Activated naive CD4-positive, alpha-beta T cell treated with anti-CD3 and anti-CD28 coated beads for 36 hours (primary cell): ENCODE results near the gene B4GALT2. TPM values are rescaled to one million over a fixed set of nuclear protein-coding genes. Genes with fewer than 3 reads are reported as not detected.

Experiments
- CTCF ChIA-PET: fragments of 350-600 bp; sonication (Branson Sonifier 250); formaldehyde crosslinking; loops from one replicate; lab custom pipeline; 2021; ENCODE audit warnings: antibody characterized with exemption; lab: Charles Lee
- DNase-seq: peaks from one replicate; pipeline ENCODE4 v3.0.0-alpha.2; 2020
- H3K27ac Mint-ChIP-seq: one replicate; pipeline ENCODE4 v1.8.0; 2021; ENCODE audit warnings: mild to moderate bottlenecking, mixed read lengths
- H3K27me3 Mint-ChIP-seq: one replicate; pipeline ENCODE4 v1.8.0; 2021; ENCODE audit warnings: low read depth, mixed read lengths
- H3K36me3 Mint-ChIP-seq: one replicate; pipeline ENCODE4 v1.8.0; 2021; ENCODE audit warnings: low read depth, mixed read lengths
- H3K4me1 Mint-ChIP-seq: one replicate; pipeline ENCODE4 v1.8.0; 2021; ENCODE audit warnings: low read depth, mixed read lengths
- H3K4me3 Mint-ChIP-seq: one replicate; pipeline ENCODE4 v1.8.0; 2021; ENCODE audit warnings: mild to moderate bottlenecking, moderate library complexity, mixed read lengths
- H3K9me3 Mint-ChIP-seq: one replicate; pipeline ENCODE4 v1.8.0; 2021; ENCODE audit warnings: mixed read lengths
- intact Hi-C: fragments of 100-400 bp; cut with micrococcal nuclease; formaldehyde crosslinking; loops from one replicate; pipeline ENCODE4 v1.15.1; 2023
- total RNA-seq, 2 experiments: library from RNA; stranded (reverse); gene quantifications; one replicate each; pipeline ENCODE4 v1.2.3, GENCODE V29; 2021

Gene B4GALT2, protein sequence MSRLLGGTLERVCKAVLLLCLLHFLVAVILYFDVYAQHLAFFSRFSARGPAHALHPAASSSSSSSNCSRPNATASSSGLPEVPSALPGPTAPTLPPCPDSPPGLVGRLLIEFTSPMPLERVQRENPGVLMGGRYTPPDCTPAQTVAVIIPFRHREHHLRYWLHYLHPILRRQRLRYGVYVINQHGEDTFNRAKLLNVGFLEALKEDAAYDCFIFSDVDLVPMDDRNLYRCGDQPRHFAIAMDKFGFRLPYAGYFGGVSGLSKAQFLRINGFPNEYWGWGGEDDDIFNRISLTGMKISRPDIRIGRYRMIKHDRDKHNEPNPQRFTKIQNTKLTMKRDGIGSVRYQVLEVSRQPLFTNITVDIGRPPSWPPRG
- 10 to 100 TPM; 18.7 to 19.2 TPM for total RNA-seq

DNA sequence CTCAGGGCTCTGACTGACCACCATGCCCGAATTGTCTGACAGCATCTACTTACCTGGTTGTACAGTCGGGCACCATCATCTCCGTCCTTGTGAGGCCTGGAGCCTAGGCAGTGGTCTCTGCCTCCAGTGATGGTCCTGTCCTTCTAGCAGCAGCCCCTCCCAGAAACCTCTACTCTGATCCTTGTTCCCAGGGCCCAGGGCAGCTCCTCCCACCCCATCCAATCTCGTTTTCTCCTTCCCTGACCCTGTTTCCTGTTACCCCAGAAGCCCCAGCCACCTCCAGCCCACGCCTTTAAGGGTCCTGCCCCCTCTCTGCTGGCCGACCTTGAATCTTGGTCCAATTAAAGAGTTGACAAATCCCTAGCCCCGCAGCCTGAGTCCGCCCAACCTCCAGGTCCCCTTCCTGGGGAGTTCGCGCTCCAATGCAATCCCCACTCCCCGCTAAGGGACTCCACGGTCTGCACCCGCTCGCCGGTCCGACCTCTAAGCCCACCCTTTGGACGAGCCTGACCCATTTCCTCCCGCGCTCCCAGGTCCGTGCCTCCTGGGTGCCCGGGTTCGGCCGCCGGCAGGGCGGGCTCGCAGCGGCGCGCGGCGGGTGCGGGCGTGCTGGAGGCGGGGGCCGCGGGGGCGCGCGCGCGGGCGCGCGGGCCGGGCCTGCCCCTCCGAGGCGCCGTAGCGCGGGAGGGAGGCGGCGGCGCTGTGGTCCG lies at the start of gene B4GALT2:
Gene B4GALT2 (plus strand): TSS at position 660 of the 710 bp plus-strand sequence. CDS start 1,951 bp downstream, outside the sequence.
- Mint-ChIP-seq H3K4me1 (peaks cover 41% of the 10 kb centered on the region), H3K27ac (no peak within 1 kb of the TSS), H3K27me3 (no peaks in the 10 kb centered on the region), H3K4me3 (peak within 1 kb of the TSS; percentile 82), H3K36me3 (peaks cover 33% of the 10 kb centered on the region), H3K9me3 (no peaks in the 10 kb centered on the region)
- peak; percentile 22 for DNase-seq
- CTCF ChIA-PET: no interaction called here
- intact Hi-C loops: no loop called here

DNA sequence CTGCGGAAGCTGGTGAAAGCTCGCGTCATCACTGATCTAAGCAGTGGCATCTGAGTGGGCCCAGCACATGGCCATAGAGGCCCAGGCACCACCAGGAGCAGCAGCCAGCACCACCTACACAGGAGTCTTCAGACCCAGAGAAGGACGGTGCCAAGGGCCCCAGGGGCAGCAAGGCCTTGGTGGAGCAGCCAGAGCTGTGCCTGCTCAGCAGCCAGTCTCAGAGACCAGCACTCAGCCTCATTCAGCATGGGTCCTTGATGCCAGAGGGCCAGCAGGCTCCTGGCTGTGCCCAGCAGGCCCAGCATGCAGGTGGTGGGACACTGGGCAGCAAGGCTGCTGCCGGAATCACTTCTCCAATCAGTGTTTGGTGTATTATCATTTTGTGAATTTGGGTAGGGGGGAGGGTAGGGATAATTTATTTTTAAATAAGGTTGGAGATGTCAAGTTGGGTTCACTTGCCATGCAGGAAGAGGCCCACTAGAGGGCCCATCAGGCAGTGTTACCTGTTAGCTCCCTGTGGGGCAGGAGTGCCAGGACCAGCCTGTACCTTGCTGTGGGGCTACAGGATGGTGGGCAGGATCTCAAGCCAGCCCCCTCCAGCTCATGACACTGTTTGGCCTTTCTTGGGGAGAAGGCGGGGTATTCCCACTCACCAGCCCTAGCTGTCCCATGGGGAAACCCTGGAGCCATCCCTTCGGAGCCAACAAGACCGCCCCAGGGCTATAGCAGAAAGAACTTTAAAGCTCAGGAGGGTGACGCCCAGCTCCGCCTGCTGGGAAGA lies 48.7 kb upstream of the B4GALT2 start:
- no peak overlapping the region for H3K4me3 Mint-ChIP-seq
- intact Hi-C loops: loop anchor here (5.0 to 10.0 kb wide), 3 partner anchors 98 to 706 kb away; partner anchors contain the start of gene HYI
- CTCF ChIA-PET: interaction anchor here (0.6 to 11.7 kb wide), 6 partner anchors 9 to 464 kb away, joined by 3 to 246 read pairs (median 4); no protein-coding TSS in a partner anchor
- peaks cover 25% of the 10 kb centered on the region for H3K27me3 Mint-ChIP-seq
- peaks cover 12% of the 10 kb centered on the region for H3K4me1 Mint-ChIP-seq
- peaks cover 6% of the 10 kb centered on the region for H3K36me3 Mint-ChIP-seq
- DNase-seq: peak; percentile 42
- no peak overlapping the region for H3K27ac Mint-ChIP-seq
- H3K9me3 Mint-ChIP-seq: no peaks in the 10 kb centered on the region

DNA sequence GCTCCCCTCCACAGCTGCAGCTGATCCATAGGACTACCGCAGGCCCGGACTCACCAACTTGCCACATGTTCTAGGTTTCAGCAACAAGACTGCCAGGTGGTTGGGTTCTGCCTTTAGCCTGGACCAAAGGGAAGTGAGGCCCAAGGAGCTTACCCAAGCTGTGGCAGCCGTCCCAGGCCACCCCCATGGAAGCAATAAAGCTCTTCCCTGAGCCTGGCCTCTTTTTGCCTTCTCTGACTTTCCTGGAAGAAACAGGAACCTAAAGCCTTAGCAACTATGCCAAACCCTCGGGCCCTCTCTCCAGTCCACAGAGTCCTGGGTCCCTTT lies 48.1 kb upstream of the B4GALT2 start:
- H3K27ac Mint-ChIP-seq: no peak overlapping the region
- H3K9me3 Mint-ChIP-seq: no peaks in the 10 kb centered on the region
- intact Hi-C loops: loop anchor here (5.0 to 10.0 kb wide), 3 partner anchors 99 to 706 kb away; partner anchors contain the start of gene HYI

DNA sequence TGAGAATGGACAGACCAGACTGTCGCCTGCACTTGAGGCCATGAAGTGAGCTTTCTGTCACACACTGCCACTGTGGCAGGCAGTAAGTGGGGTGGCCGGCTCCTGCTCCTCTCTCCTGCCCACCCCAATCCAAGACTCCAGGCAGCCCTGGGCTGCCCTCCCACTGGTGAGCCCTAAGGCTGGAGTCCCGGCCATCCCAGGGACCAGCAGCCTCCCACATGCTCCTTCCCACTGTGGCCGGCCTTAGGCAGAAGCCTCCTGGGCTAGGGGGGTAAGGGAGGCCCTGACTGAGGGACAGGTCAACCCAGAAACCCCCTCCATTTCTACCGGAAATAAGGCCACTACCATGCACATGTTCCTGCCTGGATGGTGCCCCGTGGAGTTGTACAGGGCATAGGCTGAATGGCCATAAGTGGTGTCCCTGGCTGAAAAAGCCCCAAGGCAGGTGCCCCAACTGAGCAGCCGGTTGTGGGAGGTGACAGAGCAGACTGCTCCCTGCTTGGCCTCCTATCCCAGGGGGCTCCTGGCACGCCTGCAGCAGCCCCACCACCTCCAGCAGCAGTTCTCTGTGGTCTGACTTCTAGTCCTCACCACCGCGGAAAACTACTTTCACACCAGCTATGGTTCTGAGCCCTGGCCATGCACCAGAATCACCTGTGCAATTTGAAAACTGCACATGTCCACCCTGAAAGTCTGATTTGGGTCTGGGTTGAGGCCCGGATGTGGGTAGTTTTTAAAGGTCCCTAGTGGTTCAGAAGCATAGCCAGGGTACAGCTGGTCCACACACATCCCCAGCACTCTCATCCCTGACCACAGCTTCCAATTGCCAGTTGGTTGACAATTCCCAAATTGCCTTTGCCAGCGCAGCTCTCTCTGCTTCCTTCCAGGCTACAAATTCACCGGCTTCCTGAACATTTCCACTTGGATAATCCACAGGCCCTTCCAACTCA lies 47.0 kb upstream of the B4GALT2 start:
- H3K4me3 Mint-ChIP-seq: no peak overlapping the region
- no peaks in the 10 kb centered on the region for H3K36me3 Mint-ChIP-seq
- intact Hi-C loops: loop anchor here (5.0 to 10.0 kb wide), 3 partner anchors 100 to 707 kb away; partner anchors contain the start of gene HYI
- CTCF ChIA-PET: interaction anchor here (0.6 to 11.7 kb wide), 4 partner anchors 13 to 274 kb away, joined by 3 to 246 read pairs (median 40); partner anchors contain the start of gene IPO13
- peaks cover 14% of the 10 kb centered on the region for H3K4me1 Mint-ChIP-seq
- H3K27me3 Mint-ChIP-seq: peaks cover 34% of the 10 kb centered on the region
- H3K9me3 Mint-ChIP-seq: no peaks in the 10 kb centered on the region
- DNase-seq: no peak
- no peak overlapping the region for H3K27ac Mint-ChIP-seq

More for the DNA sequence above, 48.1 kb upstream of the B4GALT2 start:
- peaks cover 12% of the 10 kb centered on the region for H3K4me1 Mint-ChIP-seq
- no peak overlapping the region for H3K4me3 Mint-ChIP-seq
- peaks cover 30% of the 10 kb centered on the region for H3K27me3 Mint-ChIP-seq
- CTCF ChIA-PET: interaction anchor here (1.1 to 11.7 kb wide), 4 partner anchors 9 to 164 kb away, joined by 3 to 246 read pairs (median 4); no protein-coding TSS in a partner anchor
- DNase-seq: no peak
- H3K36me3 Mint-ChIP-seq: peaks cover under 1% of the 10 kb centered on the region

DNA sequence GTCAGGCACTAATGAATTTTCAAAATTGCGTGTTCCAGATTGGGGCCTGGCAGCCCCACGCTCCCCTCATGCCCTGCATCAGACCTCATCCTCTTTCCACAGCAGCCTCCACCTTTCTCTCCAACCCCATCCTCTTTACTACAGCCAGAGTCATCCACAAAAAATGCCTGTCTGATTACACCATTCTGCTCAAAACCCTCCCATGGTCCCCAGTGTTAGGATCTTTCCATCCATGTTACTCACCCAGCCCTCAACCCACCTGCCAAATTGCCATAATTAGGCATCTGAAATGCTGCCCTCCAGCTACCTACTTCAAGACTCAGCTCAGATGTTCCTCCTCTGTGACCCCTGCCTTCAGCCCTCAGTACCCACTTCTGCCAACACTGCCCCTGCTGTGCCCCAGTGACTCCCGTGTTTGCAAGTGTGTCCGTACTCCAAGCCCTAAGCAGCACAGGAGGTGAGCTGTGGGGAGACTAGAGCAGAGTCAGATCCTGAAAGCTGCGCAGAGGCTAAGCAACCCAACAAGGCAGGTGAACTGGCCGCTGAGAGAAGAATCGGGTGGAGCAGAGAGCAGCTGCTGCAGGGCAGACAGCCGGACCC lies 46.1 kb upstream of the B4GALT2 start:
- H3K4me1 Mint-ChIP-seq: peaks cover 14% of the 10 kb centered on the region
- CTCF ChIA-PET: interaction anchor here (0.9 to 11.7 kb wide), 7 partner anchors 9 to 288 kb away, joined by 3 to 246 read pairs (median 5); partner anchors contain the start of gene IPO13
- H3K27me3 Mint-ChIP-seq: peaks cover 34% of the 10 kb centered on the region
- DNase-seq: no peak
- intact Hi-C loops: loop anchor here (5.0 to 10.0 kb wide), 3 partner anchors 101 to 708 kb away; partner anchors contain the start of gene HYI
- H3K9me3 Mint-ChIP-seq: no peaks in the 10 kb centered on the region
- no peak overlapping the region for H3K4me3 Mint-ChIP-seq
- H3K36me3 Mint-ChIP-seq: no peaks in the 10 kb centered on the region
- peak overlapping the region; percentile 14 for H3K27ac Mint-ChIP-seq

DNA sequence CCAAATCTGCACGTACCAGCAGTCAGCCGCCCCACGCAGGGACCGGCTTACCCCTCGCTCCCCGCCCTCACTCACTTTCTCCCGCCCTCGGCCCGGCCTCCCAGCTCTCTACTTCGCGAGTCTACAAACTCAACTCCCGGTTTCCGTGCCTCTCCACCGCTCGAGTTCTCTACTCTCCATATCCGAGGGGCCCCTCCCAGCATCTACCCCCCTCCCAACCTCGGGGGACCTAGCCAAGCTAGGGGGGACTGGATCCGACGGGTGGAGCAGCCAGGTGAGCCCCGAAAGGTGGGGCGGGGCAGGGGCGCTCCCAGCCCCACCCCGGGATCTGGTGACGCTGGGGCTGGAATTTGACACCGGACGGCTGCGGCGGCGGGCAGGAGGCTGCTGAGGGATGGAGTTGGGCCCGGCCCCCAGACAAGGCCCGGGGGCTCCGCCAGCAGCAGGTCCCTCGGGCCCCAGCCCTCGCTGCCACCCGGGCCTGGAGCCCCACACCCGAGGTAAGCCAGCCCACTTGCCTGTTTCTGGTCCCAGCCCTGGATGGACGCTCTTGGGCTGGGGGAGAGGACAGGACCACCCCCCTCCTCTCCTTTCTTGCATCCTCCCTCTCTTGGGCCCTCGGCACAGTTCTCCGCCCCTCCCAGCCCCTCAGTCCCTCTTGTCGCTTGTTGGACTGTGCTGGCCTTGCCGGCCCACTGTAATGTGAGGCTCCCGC lies 45.5 kb upstream of the B4GALT2 start, which contains the start of gene ARTN:
Gene ARTN (plus strand): TSS at position 416 of the 715 bp plus-strand sequence. CDS start 1,856 bp downstream, outside the sequence.
- Mint-ChIP-seq H3K27ac (peak within 1 kb of the TSS; percentile 14), H3K4me3 (peak within 1 kb of the TSS; percentile 36), H3K36me3 (no peaks in the 10 kb centered on the region), H3K27me3 (peaks cover 34% of the 10 kb centered on the region), H3K4me1 (peaks cover 14% of the 10 kb centered on the region), H3K9me3 (no peaks in the 10 kb centered on the region)
- DNase-seq: peak; percentile 23
- CTCF ChIA-PET: interaction anchor here (0.5 to 11.7 kb wide), 18 partner anchors 9 to 403 kb away, joined by 3 to 246 read pairs (median 4); partner anchors contain the start of genes IPO13 and PTPRF
- intact Hi-C loops: loop anchor here (1.0 to 10.0 kb wide), 7 partner anchors 13 to 709 kb away; partner anchors contain the start of genes HYI, IPO13 and ST3GAL3

DNA sequence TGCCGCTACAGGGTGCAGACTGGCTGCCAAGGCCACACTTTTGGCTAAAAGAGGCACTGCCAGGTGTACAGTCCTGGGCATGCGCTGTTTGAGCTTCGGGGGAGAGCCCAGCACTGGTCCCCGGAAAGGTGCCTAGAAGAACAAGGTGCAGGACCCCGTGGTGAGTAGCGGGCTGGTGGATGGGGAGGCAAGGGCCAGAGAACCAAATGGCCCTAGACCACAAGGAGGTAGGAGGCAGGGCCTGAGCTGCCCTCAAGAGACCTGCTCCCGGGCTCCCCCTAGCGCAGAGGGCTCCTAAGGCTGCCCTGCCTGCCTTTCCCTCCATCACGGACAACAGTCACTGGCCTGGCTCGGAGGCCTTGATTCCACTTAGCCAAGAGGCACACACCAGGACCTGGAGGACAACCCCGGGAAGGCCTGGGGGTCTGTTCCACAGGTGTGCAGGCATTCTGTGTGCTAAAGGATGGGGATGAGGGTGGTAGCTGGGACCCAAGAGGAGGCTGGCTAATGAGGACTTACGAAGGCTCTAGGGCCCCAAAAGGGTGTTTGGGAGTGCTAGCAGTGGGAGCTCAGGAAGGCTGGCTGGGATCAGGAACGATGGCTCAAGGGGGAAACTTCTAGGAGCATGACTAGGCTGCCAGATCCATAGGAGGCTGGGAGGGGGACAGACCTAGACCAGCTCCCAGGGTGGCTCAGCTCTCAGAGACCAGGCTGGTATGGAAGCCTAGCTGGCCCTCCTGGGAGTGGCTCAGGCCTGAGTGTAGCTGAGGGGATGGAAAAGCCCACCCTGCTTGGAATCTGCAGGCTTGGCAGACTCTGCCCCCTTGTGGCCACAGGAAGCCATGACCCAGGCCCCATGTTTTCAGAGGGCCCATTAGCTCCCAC lies 44.7 kb upstream of the B4GALT2 start:
- DNase-seq: peak; percentile 72
- H3K27me3 Mint-ChIP-seq: peaks cover 34% of the 10 kb centered on the region

DNA sequence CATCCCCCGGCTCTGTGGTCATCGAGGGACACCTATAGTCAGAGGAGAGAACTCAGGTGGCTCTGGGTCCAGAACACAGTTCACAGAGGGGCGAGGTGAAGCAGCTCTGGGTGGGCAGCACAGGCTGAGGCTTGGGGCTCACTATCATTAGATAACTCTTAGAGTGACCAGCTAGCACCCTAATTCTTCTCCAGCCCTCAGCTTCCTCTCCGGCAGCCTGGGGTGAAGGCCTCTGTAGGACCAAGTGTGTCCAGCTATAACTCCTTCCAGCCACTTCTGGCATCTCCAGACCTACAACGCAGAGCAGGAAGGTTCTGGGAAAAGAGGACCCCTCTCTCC lies 44.1 kb upstream of the B4GALT2 start:
- CTCF ChIA-PET: interaction anchor here (0.7 to 11.7 kb wide), 49 partner anchors 10 to 708 kb away, joined by 3 to 246 read pairs (median 4); partner anchors contain the start of genes DPH2, IPO13, KDM4A and PTPRF
- Mint-ChIP-seq H3K4me1 (peaks cover 14% of the 10 kb centered on the region), H3K36me3 (peaks cover 4% of the 10 kb centered on the region), H3K27me3 (peaks cover 34% of the 10 kb centered on the region), H3K9me3 (no peaks in the 10 kb centered on the region), H3K4me3 (no peak overlapping the region), H3K27ac (no peak overlapping the region)
- no peak for DNase-seq
- intact Hi-C loops: loop anchor here (1.0 to 10.0 kb wide), 8 partner anchors 11 to 710 kb away; partner anchors contain the start of genes HYI, IPO13 and ST3GAL3

More for the DNA sequence above, 44.7 kb upstream of the B4GALT2 start:
- H3K27ac Mint-ChIP-seq: no peak overlapping the region
- intact Hi-C loops: loop anchor here (1.0 to 10.0 kb wide), 7 partner anchors 12 to 710 kb away; partner anchors contain the start of genes HYI, IPO13 and ST3GAL3
- peaks cover 14% of the 10 kb centered on the region for H3K4me1 Mint-ChIP-seq
- no peaks in the 10 kb centered on the region for H3K36me3 Mint-ChIP-seq
- CTCF ChIA-PET: interaction anchor here (0.5 to 11.7 kb wide), 56 partner anchors 10 to 1414 kb away, joined by 3 to 246 read pairs (median 4); partner anchors contain the start of genes DPH2, IPO13, KDM4A and PTPRF
- H3K4me3 Mint-ChIP-seq: peak overlapping the region; percentile 36
- no peaks in the 10 kb centered on the region for H3K9me3 Mint-ChIP-seq
